ENCODE results near the gene EPHA6.

EPHA6 gene

DNA sequence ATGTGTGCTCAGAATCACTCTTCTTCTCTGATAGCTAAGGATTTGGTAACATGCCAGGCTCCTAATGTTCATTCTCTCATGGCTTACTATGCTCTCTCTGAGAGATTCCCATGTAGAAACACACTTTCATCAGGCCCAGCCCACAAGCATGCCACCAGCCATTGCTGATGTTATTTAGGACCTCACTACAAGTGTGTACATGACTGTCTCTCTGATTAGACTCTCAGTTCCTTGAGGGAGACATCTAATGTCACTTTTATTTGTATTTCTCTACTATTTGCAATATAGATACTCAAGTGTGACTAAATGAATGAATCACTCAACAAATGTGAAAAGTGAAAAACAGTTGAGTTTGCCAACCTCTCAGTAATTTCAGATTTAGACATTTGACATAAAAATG lies 865.8 kb downstream of the EPHA6 start:
- ChIA-PET POLR2A (no interaction called here), CTCF (no interaction called here)
- no peak for TF ChIP-seq SP1 (IDR thresholded peaks at IDR 0.05)
- no peak for DNase-seq (ENCODE audit: extremely low spot score)

DNA sequence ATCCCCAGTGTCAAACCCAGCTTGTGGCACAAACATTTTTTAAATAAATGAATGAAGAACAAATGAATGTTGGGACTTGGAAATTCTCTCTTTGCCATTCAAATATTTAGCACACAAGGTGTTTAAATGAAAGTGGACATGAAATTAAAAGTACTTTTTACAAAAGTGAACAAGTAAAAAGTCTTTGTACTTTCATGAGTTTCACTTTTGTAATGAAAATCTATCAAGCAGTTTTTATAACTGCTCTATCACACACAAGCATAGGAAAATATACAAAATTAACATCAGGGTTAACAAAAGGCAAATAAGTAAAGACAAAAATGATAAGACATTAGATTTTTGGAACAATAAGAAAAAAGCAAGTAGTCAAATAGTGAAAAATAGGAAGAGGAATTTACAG lies 866.3 kb downstream of the EPHA6 start:
- DNase-seq (ENCODE audit: extremely low spot score), result no peak
- TF ChIP-seq L3MBTL2 (conservative IDR thresholded peaks at IDR 0.05), result no peak
- no peak for TF ChIP-seq ZNF384 (IDR thresholded peaks at IDR 0.05)
- no peak for TF ChIP-seq LEF1 (IDR thresholded peaks at IDR 0.05; ENCODE audit: borderline replicate concordance)
- TF ChIP-seq ARNT (IDR thresholded peaks at IDR 0.05), result no peak
- TF ChIP-seq FOXK2 (IDR thresholded peaks at IDR 0.05), result no peak
- TF ChIP-seq TARDBP (IDR thresholded peaks at IDR 0.05), result no peak
- TF ChIP-seq, protein P1, sequence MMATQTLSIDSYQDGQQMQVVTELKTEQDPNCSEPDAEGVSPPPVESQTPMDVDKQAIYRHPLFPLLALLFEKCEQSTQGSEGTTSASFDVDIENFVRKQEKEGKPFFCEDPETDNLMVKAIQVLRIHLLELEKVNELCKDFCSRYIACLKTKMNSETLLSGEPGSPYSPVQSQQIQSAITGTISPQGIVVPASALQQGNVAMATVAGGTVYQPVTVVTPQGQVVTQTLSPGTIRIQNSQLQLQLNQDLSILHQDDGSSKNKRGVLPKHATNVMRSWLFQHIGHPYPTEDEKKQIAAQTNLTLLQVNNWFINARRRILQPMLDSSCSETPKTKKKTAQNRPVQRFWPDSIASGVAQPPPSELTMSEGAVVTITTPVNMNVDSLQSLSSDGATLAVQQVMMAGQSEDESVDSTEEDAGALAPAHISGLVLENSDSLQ (IDR thresholded peaks at IDR 0.05), result no peak
- TF ChIP-seq CTBP1 (IDR thresholded peaks at IDR 0.05; ENCODE audit: borderline replicate concordance), result no peak
- no peak for TF ChIP-seq BHLHE40 (IDR thresholded peaks at IDR 0.05; ENCODE audit: borderline replicate concordance)
- no peak for TF ChIP-seq SP1 (IDR thresholded peaks at IDR 0.05)
- no peak for TF ChIP-seq FOXA1 (IDR thresholded peaks at IDR 0.05)
- ChIA-PET POLR2A (no interaction called here), CTCF (no interaction called here)

DNA sequence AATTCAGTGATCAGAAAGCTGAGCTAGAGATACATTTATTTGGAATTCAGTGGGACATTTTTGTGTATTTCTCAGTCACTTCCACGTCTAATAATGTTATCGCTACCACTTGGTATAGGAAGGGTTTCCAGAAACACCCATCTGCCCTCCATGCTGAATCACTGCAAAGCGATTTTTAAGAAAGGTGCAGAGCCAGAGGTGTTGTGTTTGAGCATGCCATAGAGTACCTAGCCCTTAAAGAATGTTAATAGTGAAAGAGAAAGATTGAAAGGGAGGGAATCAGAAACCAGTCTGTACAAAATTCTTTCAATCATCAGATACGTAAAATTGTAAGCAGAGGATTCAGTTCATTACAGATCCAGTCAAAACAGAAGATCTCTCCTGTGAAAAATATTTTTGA lies 870.1 kb downstream of the EPHA6 start:
- POLR2A ChIA-PET, result no interaction called here
- no peak for DNase-seq (ENCODE audit: extremely low spot score)
- CTCF ChIA-PET, result no interaction called here
- TF ChIP-seq BHLHE40 (IDR thresholded peaks at IDR 0.05; ENCODE audit: borderline replicate concordance), result no peak
- no peak for TF ChIP-seq FOXK2 (IDR thresholded peaks at IDR 0.05)
- TF ChIP-seq ARNT (IDR thresholded peaks at IDR 0.05), result no peak
- TF ChIP-seq FOXA1 (IDR thresholded peaks at IDR 0.05), result no peak
- TF ChIP-seq TARDBP (IDR thresholded peaks at IDR 0.05), result no peak
- TF ChIP-seq NFRKB (IDR thresholded peaks at IDR 0.05), result no peak
- TF ChIP-seq, protein P1 (IDR thresholded peaks at IDR 0.05), result no peak
- TF ChIP-seq ZNF384 (IDR thresholded peaks at IDR 0.05), result no peak
- TF ChIP-seq ELF4 (IDR thresholded peaks at IDR 0.05), result no peak
- TF ChIP-seq SP1 (IDR thresholded peaks at IDR 0.05), result no peak
- no peak for TF ChIP-seq HDGF (IDR thresholded peaks at IDR 0.05; ENCODE audit: borderline replicate concordance)
- no peak for TF ChIP-seq SUZ12 (IDR thresholded peaks at IDR 0.05)
- TF ChIP-seq L3MBTL2 (conservative IDR thresholded peaks at IDR 0.05), result no peak
- TF ChIP-seq CTBP1 (IDR thresholded peaks at IDR 0.05; ENCODE audit: borderline replicate concordance), result no peak
- no peak for TF ChIP-seq FOXM1 (IDR thresholded peaks at IDR 0.05; ENCODE audit: borderline replicate concordance)
- TF ChIP-seq LEF1 (IDR thresholded peaks at IDR 0.05; ENCODE audit: borderline replicate concordance), result no peak

DNA sequence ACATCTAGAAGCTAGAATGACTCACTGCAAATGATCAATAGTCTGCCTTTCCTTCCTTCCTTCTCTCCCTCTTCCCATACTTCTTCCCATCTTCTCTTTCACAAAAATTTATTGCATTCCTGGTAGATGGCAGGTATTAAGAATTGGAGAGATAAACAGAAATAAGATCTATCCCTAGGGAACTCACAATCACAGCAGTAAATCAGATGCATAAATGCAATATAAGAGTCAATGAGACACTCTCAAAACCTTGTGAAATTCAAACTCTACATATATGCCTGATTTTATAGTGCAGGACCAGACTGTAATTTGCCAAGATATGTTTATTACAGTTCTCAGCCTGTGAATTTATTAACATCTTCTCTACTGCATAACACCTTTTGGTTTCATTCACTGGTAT lies 871.9 kb downstream of the EPHA6 start:
- POLR2A ChIA-PET, result no interaction called here
- no peak for DNase-seq (ENCODE audit: extremely low spot score)
- CTCF ChIA-PET, result no interaction called here
- TF ChIP-seq, protein P1 (IDR thresholded peaks at IDR 0.05), result peak; percentile 89
- TF ChIP-seq TARDBP (IDR thresholded peaks at IDR 0.05), result no peak
- TF ChIP-seq CTBP1 (IDR thresholded peaks at IDR 0.05; ENCODE audit: borderline replicate concordance), result peak; percentile 54; the same call in 1 of the 2 replicates
- 0 out of 2 replicates have a peak, but pooled peaks have one; percentile 28 for TF ChIP-seq FOXM1 (IDR thresholded peaks at IDR 0.05; ENCODE audit: borderline replicate concordance)
- TF ChIP-seq LEF1 (IDR thresholded peaks at IDR 0.05; ENCODE audit: borderline replicate concordance), result no peak
- TF ChIP-seq SUZ12 (IDR thresholded peaks at IDR 0.05), result no peak
- no peak for TF ChIP-seq FOXA1 (IDR thresholded peaks at IDR 0.05)
- TF ChIP-seq SP1 (IDR thresholded peaks at IDR 0.05), result no peak
- no peak for TF ChIP-seq ZNF384 (IDR thresholded peaks at IDR 0.05)

DNA sequence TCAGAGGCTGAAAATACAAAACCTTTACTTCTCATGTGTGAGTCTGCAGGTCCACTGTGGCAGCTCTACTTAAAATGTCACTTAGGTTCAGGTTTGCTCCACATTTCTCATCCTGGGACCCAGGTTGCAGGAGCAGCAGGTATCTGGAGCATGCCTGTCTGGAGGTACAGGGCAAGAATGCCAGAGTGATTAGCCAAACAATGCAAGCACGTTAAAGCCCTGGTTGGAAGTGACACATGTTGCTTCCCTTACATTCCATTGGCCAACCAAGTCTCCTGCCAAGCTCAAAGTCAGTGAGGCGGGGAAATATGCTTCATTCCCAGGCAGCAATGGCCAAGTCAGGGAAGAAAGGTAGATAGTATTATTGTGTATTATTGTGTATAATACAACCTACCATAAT lies 873.3 kb downstream of the EPHA6 start:
- ChIA-PET CTCF (no interaction called here), POLR2A (no interaction called here)
- no peak for DNase-seq (ENCODE audit: extremely low spot score)
- no peak for TF ChIP-seq SP1 (IDR thresholded peaks at IDR 0.05)
- TF ChIP-seq, protein P1 (IDR thresholded peaks at IDR 0.05), result no peak
- TF ChIP-seq FOXA1 (IDR thresholded peaks at IDR 0.05), result no peak
- no peak for TF ChIP-seq LEF1 (IDR thresholded peaks at IDR 0.05; ENCODE audit: borderline replicate concordance)
- no peak for TF ChIP-seq ELF4 (IDR thresholded peaks at IDR 0.05)
- no peak for TF ChIP-seq FOXK2 (IDR thresholded peaks at IDR 0.05)
- TF ChIP-seq SUZ12 (IDR thresholded peaks at IDR 0.05), result no peak
- TF ChIP-seq FOXM1 (IDR thresholded peaks at IDR 0.05; ENCODE audit: borderline replicate concordance), result no peak
- TF ChIP-seq CTBP1 (IDR thresholded peaks at IDR 0.05; ENCODE audit: borderline replicate concordance), result no peak
- TF ChIP-seq ARNT (IDR thresholded peaks at IDR 0.05), result no peak
- TF ChIP-seq L3MBTL2 (conservative IDR thresholded peaks at IDR 0.05), result no peak
- TF ChIP-seq BHLHE40 (IDR thresholded peaks at IDR 0.05; ENCODE audit: borderline replicate concordance), result no peak
- no peak for TF ChIP-seq HDGF (IDR thresholded peaks at IDR 0.05; ENCODE audit: borderline replicate concordance)
- no peak for TF ChIP-seq TARDBP (IDR thresholded peaks at IDR 0.05)
- no peak for TF ChIP-seq NFRKB (IDR thresholded peaks at IDR 0.05)
- no peak for TF ChIP-seq ZNF384 (IDR thresholded peaks at IDR 0.05)

DNA sequence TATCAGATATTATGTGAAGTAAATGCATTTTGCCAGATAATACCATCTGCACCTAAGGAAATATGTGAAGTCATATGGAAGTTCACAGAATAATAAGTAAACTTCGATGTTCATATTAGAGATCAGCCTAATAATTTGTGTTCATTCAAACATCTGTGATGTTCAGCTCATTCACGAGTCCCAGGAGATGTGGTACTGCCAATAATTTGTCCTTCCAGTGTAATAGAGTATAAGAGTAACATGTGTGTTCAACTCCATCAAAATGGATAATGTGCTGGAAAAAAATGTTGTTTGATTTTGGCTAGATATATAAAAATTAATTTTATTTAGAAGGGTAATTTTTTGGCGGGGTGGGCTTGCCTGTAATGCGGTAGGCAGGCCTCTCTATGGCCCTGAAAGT lies 874.7 kb downstream of the EPHA6 start:
- POLR2A ChIA-PET, result interaction anchor here (1.2 kb wide), 1 partner anchor 75 kb away, joined by 3 read pairs; the partner anchor contains the start of gene ARL6
- CTCF ChIA-PET, result no interaction called here
- TF ChIP-seq HDGF (IDR thresholded peaks at IDR 0.05; ENCODE audit: borderline replicate concordance), result no peak
- no peak for TF ChIP-seq ELF4 (IDR thresholded peaks at IDR 0.05)
- TF ChIP-seq FOXA1 (IDR thresholded peaks at IDR 0.05), result no peak
- no peak for TF ChIP-seq TARDBP (IDR thresholded peaks at IDR 0.05)
- no peak for TF ChIP-seq ZNF384 (IDR thresholded peaks at IDR 0.05)
- TF ChIP-seq ARNT (IDR thresholded peaks at IDR 0.05), result no peak
- TF ChIP-seq, protein P1 (IDR thresholded peaks at IDR 0.05), result no peak
- no peak for TF ChIP-seq NFRKB (IDR thresholded peaks at IDR 0.05)
- TF ChIP-seq FOXM1 (IDR thresholded peaks at IDR 0.05; ENCODE audit: borderline replicate concordance), result no peak
- TF ChIP-seq FOXK2 (IDR thresholded peaks at IDR 0.05), result no peak
- no peak for TF ChIP-seq CTBP1 (IDR thresholded peaks at IDR 0.05; ENCODE audit: borderline replicate concordance)
- no peak for DNase-seq (ENCODE audit: extremely low spot score)

Data from HEK293T (cell line).